Endothelial cell (in vitro differentiated cells): ENCODE results near the gene SFRP5. TPM values are rescaled to one million over a fixed set of nuclear protein-coding genes. Genes with fewer than 3 reads are reported as not detected.
A peak's percentile ranks its signal among the peaks of the same experiment; 100 is the strongest.

Experiments
- DNase-seq: peaks from one replicate; pipeline ENCODE4 v3.0.0; 2021; ENCODE audit warnings: low spot score
- H3K27ac Mint-ChIP-seq: one replicate; pipeline ENCODE4 v1.8.0; 2021; ENCODE audit warnings: mixed read lengths, inconsistent platforms; ENCODE audit not compliant: unreplicated experiment
- H3K27me3 Mint-ChIP-seq: one replicate; pipeline ENCODE4 v1.8.0; 2021; ENCODE audit warnings: mild to moderate bottlenecking, moderate library complexity, mixed read lengths, inconsistent platforms; ENCODE audit not compliant: unreplicated experiment
- H3K36me3 Mint-ChIP-seq: one replicate; pipeline ENCODE4 v1.8.0; 2021; ENCODE audit warnings: mild to moderate bottlenecking, low read depth, mixed read lengths, inconsistent platforms; ENCODE audit not compliant: unreplicated experiment
- H3K4me1 Mint-ChIP-seq: one replicate; pipeline ENCODE4 v1.8.0; 2021; ENCODE audit warnings: mild to moderate bottlenecking, mixed read lengths, inconsistent platforms; ENCODE audit not compliant: unreplicated experiment
- H3K4me3 Mint-ChIP-seq: one replicate; pipeline ENCODE4 v1.8.0; 2021; ENCODE audit warnings: mild to moderate bottlenecking, mixed read lengths, inconsistent platforms; ENCODE audit not compliant: unreplicated experiment
- H3K9me3 Mint-ChIP-seq: one replicate; pipeline ENCODE4 v1.8.0; 2021; ENCODE audit warnings: mixed read lengths, inconsistent platforms; ENCODE audit not compliant: unreplicated experiment
- total RNA-seq: library from RNA; stranded (reverse); fragmentation: NEBNext Ultra II Directional; extraction: Animal tissue kit (Norgen Biotek cat#: 25700); gene quantifications from one replicate; pipeline ENCODE4 v1.2.1, GENCODE V29; 2021; ENCODE audit not compliant: unreplicated experiment
- TF ChIP-seq, protein P1 (sequence below): fragments of 200-600 bp; sonication (generic); IDR thresholded peaks from one replicate; pipeline ENCODE4 v1.5.0; 2021; ENCODE audit warnings: antibody characterized with exemption; ENCODE audit not compliant: unreplicated experiment

SFRP5 gene
- total RNA-seq, 1 donor from 2014 or later: 3.5 TPM

DNA sequence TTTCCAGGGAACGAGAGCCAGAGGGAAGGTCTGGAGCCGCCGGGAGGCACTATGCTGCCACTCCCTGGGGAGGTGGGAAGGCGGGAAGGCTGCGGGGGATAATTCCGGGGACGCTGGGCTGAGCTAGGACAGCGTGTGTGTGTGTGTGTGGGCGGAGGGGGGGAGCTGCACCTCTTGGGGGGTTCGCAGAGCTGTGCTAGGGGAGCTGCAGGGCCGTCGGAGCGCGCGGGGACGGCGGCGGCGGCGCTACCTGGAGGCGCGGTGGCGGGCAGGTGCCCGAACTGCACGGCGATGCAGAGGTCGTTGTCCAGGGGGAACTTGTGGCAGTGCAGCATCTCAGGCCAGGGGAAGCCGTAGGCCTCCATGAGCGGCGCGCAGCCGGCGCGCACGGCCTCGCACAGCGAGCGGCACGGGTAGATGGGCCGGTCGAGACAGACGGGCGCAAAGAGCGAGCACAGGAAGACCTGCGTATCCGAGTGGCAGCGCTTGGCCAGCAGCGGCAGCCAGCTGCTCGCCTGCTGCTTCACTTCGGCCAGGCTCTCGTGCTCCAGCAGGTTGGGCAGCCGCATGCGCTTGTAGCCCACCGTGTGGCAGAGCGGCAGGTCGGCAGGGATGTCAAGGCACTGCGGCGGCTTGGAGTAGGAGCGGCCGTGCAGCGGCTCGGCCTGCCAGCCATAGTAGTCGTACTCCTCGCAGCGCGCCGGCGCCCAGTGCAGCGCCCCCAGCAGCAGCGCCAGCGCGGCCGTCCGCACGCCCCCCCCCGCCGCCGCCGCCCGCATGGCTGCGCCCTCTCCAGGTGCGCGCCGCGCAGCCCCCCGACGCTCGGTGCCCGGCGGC lies 526 bp downstream of the SFRP5 start:
- TF ChIP-seq, protein P1, sequence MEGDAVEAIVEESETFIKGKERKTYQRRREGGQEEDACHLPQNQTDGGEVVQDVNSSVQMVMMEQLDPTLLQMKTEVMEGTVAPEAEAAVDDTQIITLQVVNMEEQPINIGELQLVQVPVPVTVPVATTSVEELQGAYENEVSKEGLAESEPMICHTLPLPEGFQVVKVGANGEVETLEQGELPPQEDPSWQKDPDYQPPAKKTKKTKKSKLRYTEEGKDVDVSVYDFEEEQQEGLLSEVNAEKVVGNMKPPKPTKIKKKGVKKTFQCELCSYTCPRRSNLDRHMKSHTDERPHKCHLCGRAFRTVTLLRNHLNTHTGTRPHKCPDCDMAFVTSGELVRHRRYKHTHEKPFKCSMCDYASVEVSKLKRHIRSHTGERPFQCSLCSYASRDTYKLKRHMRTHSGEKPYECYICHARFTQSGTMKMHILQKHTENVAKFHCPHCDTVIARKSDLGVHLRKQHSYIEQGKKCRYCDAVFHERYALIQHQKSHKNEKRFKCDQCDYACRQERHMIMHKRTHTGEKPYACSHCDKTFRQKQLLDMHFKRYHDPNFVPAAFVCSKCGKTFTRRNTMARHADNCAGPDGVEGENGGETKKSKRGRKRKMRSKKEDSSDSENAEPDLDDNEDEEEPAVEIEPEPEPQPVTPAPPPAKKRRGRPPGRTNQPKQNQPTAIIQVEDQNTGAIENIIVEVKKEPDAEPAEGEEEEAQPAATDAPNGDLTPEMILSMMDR: no peak
- no peak overlapping the region for H3K27ac Mint-ChIP-seq
- peaks cover 6% of the 10 kb centered on the region for H3K36me3 Mint-ChIP-seq
- no peaks in the 10 kb centered on the region for H3K9me3 Mint-ChIP-seq
- DNase-seq: peak; percentile 34
- H3K4me3 Mint-ChIP-seq: peak overlapping the region; percentile 59
- peaks cover 7% of the 10 kb centered on the region for H3K4me1 Mint-ChIP-seq
- peaks cover 26% of the 10 kb centered on the region for H3K27me3 Mint-ChIP-seq

DNA sequence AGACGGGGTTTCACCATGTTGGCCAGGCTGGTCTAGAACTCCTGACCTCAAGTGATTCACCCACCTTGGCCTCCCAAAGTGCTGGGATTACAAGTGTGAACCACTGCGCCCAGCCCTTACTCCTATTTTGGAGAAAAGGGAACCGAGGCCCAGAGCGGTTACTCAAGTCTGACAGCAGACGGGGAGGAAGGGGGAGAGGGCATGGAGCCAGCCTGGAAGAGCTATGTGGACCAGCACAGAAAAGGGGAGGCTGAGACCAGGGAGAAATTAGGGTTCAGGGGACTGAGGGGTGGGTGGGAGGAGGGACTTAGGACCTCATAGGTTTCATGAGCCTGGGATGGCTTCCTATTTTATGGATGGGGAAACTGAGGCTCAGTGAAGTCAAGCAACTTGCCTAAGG lies 1.5 kb downstream of the SFRP5 start:
- H3K36me3 Mint-ChIP-seq: peaks cover 6% of the 10 kb centered on the region
- no peak overlapping the region for H3K27ac Mint-ChIP-seq
- H3K4me1 Mint-ChIP-seq: peaks cover 7% of the 10 kb centered on the region
- DNase-seq: no peak
- peak overlapping the region; percentile 37 for H3K4me3 Mint-ChIP-seq
- peaks cover 26% of the 10 kb centered on the region for H3K27me3 Mint-ChIP-seq
- TF ChIP-seq, protein P1: no peak
- no peaks in the 10 kb centered on the region for H3K9me3 Mint-ChIP-seq

DNA sequence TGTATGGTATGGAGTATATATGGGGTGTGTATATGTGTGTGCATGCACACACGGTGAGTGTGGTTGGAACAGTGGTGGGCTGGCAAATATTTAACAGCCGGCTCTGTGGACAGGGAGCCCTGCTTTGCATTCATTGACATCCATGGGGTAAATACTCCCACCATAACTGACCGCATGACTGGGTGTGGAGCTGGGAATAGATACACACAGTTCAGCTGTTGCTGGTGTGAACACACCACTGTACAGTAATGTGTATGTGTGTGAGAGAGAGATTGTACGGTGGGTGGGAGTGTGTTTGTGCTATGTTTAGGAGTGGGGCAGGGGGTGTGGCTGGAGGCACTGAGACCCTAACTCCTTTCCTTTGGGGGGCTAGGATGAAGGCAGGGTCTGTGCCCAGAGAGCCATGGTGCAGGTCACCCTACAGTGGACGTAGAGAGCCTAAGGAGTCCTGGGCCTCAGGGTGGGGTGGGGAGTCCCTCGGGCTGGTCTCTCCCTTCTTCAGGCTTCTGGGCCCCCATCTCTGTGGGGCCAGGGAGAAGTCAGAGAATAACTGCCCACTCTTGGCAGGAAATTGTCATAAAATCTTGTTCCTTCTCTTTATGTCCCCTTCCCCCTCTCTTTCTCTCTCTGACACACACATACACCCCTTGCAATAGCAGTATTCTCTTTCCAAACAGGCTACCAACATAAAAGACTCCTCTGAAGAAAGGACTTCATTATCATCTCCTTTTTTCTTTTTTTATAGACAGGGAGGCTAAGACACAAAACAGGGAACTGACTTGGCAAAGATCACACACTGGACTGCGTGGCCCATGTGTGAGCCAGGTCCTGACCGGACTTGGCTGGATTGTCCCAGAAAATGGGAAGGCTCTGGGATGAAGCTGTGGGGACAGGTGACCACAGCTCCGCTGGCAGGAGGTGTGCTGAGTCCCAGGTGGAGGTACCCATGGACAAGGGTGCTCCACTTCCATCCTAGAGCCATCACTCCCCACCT lies 3.2 kb downstream of the SFRP5 start:
- Mint-ChIP-seq H3K27ac (no peak overlapping the region), H3K27me3 (peaks cover 26% of the 10 kb centered on the region)
- TF ChIP-seq, protein P1: no peak

DNA sequence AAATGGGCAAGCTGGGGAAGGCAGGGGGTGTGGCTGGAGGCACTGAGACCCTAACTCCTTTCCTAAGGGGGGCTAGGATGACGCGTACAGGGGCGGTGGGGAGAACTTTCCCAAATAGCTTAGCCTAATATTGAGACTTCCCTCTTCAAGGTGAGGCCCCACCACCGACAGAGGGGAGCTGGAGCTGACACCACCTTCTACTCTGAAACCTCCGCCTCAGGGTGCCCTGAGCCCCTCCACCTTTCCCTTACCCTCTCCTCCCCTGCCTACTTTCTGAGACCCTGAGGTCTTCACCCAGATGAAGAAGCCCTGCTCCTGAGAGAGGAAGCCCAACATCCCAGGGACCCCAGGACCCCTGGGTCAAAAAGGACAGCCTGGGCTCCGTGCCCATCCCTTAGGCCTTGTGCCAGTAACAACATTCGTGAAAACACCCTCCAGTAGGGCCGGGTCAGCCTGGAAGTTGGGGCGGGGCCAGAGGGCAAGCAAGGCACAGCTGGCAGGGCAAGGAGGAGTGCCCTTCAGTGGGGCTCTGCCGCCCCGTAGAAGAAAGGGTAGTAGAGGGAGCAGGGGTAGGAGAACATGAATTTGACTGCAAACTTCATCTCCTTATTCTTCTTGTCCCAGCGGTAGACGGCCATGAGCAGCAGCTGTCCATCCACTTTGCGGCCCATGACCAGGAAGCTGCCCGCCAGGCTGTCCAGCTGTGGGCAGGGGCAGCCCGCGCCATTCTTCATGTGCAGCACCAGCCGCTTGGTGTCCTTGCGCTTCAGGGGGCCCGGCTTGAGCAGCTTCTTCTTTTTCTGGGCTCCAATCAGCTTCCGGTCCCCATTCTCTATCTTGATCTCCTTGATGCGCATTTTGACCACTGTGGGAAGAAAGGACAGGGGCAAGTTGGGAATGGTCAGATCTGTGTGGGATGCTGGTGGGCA lies 4.5 kb downstream of the SFRP5 start:
- H3K27ac Mint-ChIP-seq: no peak overlapping the region
- H3K27me3 Mint-ChIP-seq: peaks cover 20% of the 10 kb centered on the region
- H3K4me1 Mint-ChIP-seq: peaks cover 2% of the 10 kb centered on the region
- TF ChIP-seq, protein P1: no peak
- peaks cover 2% of the 10 kb centered on the region for H3K36me3 Mint-ChIP-seq
- H3K4me3 Mint-ChIP-seq: no peak overlapping the region
- no peak for DNase-seq
- H3K9me3 Mint-ChIP-seq: no peaks in the 10 kb centered on the region

More for the DNA sequence above, 3.2 kb downstream of the SFRP5 start:
- H3K4me3 Mint-ChIP-seq: no peak overlapping the region
- peaks cover 6% of the 10 kb centered on the region for H3K36me3 Mint-ChIP-seq
- peaks cover 7% of the 10 kb centered on the region for H3K4me1 Mint-ChIP-seq
- no peaks in the 10 kb centered on the region for H3K9me3 Mint-ChIP-seq
- DNase-seq: no peak
